Activated T-cell treated with anti-CD3 and anti-CD28 coated beads, Interleukin-2, amount 50 U/mL, for 24 hours (primary cell): ENCODE measurements around the gene SPC25.

Experiments used
- DNase-seq: peaks from one replicate; pipeline ENCODE4 v3.0.0-alpha.2; 2020
- H3K27ac Mint-ChIP-seq: 2 replicates; pipeline ENCODE4 v1.8.0; 2020; ENCODE audit warnings: mild to moderate bottlenecking, mixed read lengths
- H3K27me3 Mint-ChIP-seq: 2 replicates; pipeline ENCODE4 v1.8.0; 2020; ENCODE audit warnings: mixed read lengths
- H3K36me3 Mint-ChIP-seq: 2 replicates; pipeline ENCODE4 v1.8.0; 2020; ENCODE audit warnings: low read depth, mixed read lengths
- H3K4me1 Mint-ChIP-seq: 2 replicates; pipeline ENCODE4 v1.8.0; 2020; ENCODE audit warnings: low read depth, mixed read lengths
- H3K4me3 Mint-ChIP-seq: 2 replicates; pipeline ENCODE4 v1.8.0; 2020; ENCODE audit warnings: mild to moderate bottlenecking, moderate library complexity, mixed read lengths
- H3K9me3 Mint-ChIP-seq: 2 replicates; pipeline ENCODE4 v1.8.0; 2020; ENCODE audit warnings: mixed read lengths

Gene SPC25

GRCh38 chr2:168841445-168841844, 48.8 kb downstream of the SPC25 start:
- no peaks in the 10 kb centered on the region for H3K9me3 Mint-ChIP-seq
- no peak overlapping the region for H3K27ac Mint-ChIP-seq
- H3K36me3 Mint-ChIP-seq, result no peaks in the 10 kb centered on the region
- no peaks in the 10 kb centered on the region for H3K4me1 Mint-ChIP-seq
- H3K27me3 Mint-ChIP-seq, result no peaks in the 10 kb centered on the region
- H3K4me3 Mint-ChIP-seq, result no peak overlapping the region
- DNase-seq, result no peak

GRCh38 chr2:168835969-168836368, 54.3 kb downstream of the SPC25 start:
- Mint-ChIP-seq H3K9me3 (no peaks in the 10 kb centered on the region), H3K36me3 (no peaks in the 10 kb centered on the region), H3K4me1 (no peaks in the 10 kb centered on the region), H3K4me3 (no peak overlapping the region), H3K27me3 (no peaks in the 10 kb centered on the region), H3K27ac (no peak overlapping the region)
- no peak for DNase-seq

- H3K4me1 Mint-ChIP-seq, result no peaks in the 10 kb centered on the region
- H3K27ac Mint-ChIP-seq, result no peak overlapping the region
- H3K27me3 Mint-ChIP-seq, result no peaks in the 10 kb centered on the region
- H3K36me3 Mint-ChIP-seq, result no peaks in the 10 kb centered on the region
- DNase-seq, result no peak
- no peaks in the 10 kb centered on the region for H3K9me3 Mint-ChIP-seq
- no peak overlapping the region for H3K4me3 Mint-ChIP-seq
Observed at GRCh38 chr2:168831662-168832061, 58.6 kb downstream of the SPC25 start.

GRCh38 chr2:168830958-168831357, 59.3 kb downstream of the SPC25 start:
- Mint-ChIP-seq H3K4me3 (no peak overlapping the region), H3K9me3 (no peaks in the 10 kb centered on the region), H3K27me3 (no peaks in the 10 kb centered on the region), H3K27ac (no peak overlapping the region), H3K4me1 (no peaks in the 10 kb centered on the region), H3K36me3 (no peaks in the 10 kb centered on the region)
- DNase-seq, result no peak

- DNase-seq, result no peak
- Mint-ChIP-seq H3K36me3 (no peaks in the 10 kb centered on the region), H3K27ac (no peak overlapping the region), H3K27me3 (no peaks in the 10 kb centered on the region), H3K4me1 (no peaks in the 10 kb centered on the region), H3K4me3 (no peak overlapping the region), H3K9me3 (no peaks in the 10 kb centered on the region)
Observed at GRCh38 chr2:168825126-168825525, 65.1 kb downstream of the SPC25 start.

- H3K36me3 Mint-ChIP-seq, result no peaks in the 10 kb centered on the region
- no peaks in the 10 kb centered on the region for H3K4me1 Mint-ChIP-seq
- H3K27ac Mint-ChIP-seq, result no peak overlapping the region
- H3K27me3 Mint-ChIP-seq, result no peaks in the 10 kb centered on the region
- no peak for DNase-seq
- H3K9me3 Mint-ChIP-seq, result no peaks in the 10 kb centered on the region
- no peak overlapping the region for H3K4me3 Mint-ChIP-seq
Observed at GRCh38 chr2:168821992-168822391, 68.2 kb downstream of the SPC25 start.

GRCh38 chr2:168821577-168821976, 68.7 kb downstream of the SPC25 start:
- Mint-ChIP-seq H3K4me3 (no peak overlapping the region), H3K4me1 (no peaks in the 10 kb centered on the region)

More at GRCh38 chr2:168821577-168821976, 68.7 kb downstream of the SPC25 start:
- H3K36me3 Mint-ChIP-seq, result no peaks in the 10 kb centered on the region
- H3K9me3 Mint-ChIP-seq, result no peaks in the 10 kb centered on the region
- no peak for DNase-seq
- H3K27me3 Mint-ChIP-seq, result no peaks in the 10 kb centered on the region
- no peak overlapping the region for H3K27ac Mint-ChIP-seq
